H1 (cell line): ENCODE results near the gene SLC38A8. TPM values are rescaled to one million over a fixed set of nuclear protein-coding genes. Genes with fewer than 3 reads are reported as not detected.

Experiments used
- CTCF ChIA-PET: fragments of 300-600 bp; sonication (Branson Sonifier 250); formaldehyde crosslinking; loops from one replicate; lab custom pipeline; 2021; ENCODE audit not compliant: partially characterized antibody; lab: Charles Lee
- POLR2A ChIA-PET: fragments of 300-600 bp; sonication (Branson Sonifier 250); formaldehyde crosslinking; loops from one replicate; lab custom pipeline; 2021; ENCODE audit warnings: inconsistent platforms; ENCODE audit not compliant: partially characterized antibody; lab: Charles Lee
- DNase-seq, 2 experiments: peaks; one replicate each; pipeline versions ENCODE4 v3.0.0 to v3.0.0-alpha.2; 2010 to 2022; ENCODE audit warnings: low spot score in 2 of 2, low read depth in 1 of 2, mixed read lengths in 1 of 2
- FAIRE-seq: peaks from 2 replicates; lab custom pipeline; 2011; peaks lifted over from hg19 to GRCh38; lab: Jason Lieb, UNC
- H2AFZ ChIP-seq: 2 replicates; pipeline ENCODE4 v1.8.1; 2012; ENCODE audit warnings: low read length, inconsistent platforms
- H2AK5ac ChIP-seq: 2 replicates; pipeline ENCODE4 v1.6.1; 2013; ENCODE audit warnings: low read depth, low read length
- H2BK120ac ChIP-seq: replicated peaks from 2 replicates; pipeline ENCODE3; 2013; ENCODE audit warnings: low read depth, low read length, inconsistent platforms
- H2BK12ac ChIP-seq: 2 replicates; pipeline ENCODE4 v1.6.1; 2013; ENCODE audit warnings: low read depth, low read length
- H2BK15ac ChIP-seq: 2 replicates; pipeline ENCODE4 v1.6.1; 2013; ENCODE audit warnings: low read length
- H2BK20ac ChIP-seq: 2 replicates; pipeline ENCODE4 v1.6.1; 2013; ENCODE audit warnings: low read length
- H2BK5ac ChIP-seq: 2 replicates; pipeline ENCODE4 v1.6.1; 2013; ENCODE audit warnings: low read depth, low read length
- H3K14ac ChIP-seq: 2 replicates; pipeline ENCODE4 v1.6.1; 2013; ENCODE audit warnings: inconsistent platforms; ENCODE audit not compliant: insufficient read length
- H3K18ac ChIP-seq: 2 replicates; pipeline ENCODE4 v1.6.1; 2013; ENCODE audit warnings: low read length; ENCODE audit errors: extremely low read depth
- H3K23ac ChIP-seq: 2 replicates; pipeline ENCODE4 v1.6.1; 2013; ENCODE audit warnings: inconsistent platforms; ENCODE audit not compliant: insufficient read length
- H3K23me2 ChIP-seq: 2 replicates; pipeline ENCODE4 v1.6.1; 2013; ENCODE audit warnings: low read depth, low read length
- H3K27ac ChIP-seq: 2 replicates; pipeline ENCODE4 v1.6.1; 2011; ENCODE audit warnings: low read depth, low read length, inconsistent platforms
- H3K27me3 ChIP-seq, 4 experiments: replicated peaks in 1 of 4; 1 replicate in 1 of 4; 2 replicates in 3 of 4; pipeline versions ENCODE4 v1.6.1 to v1.8.1; 2011 to 2013; ENCODE audit warnings: low read length in 3 of 4, mild to moderate bottlenecking in 3 of 4, inconsistent platforms in 2 of 4, mixed read lengths in 2 of 4, moderate library complexity in 1 of 4; ENCODE audit not compliant: control insufficient read depth in 3 of 4, insufficient read depth in 3 of 4; ENCODE audit errors: extremely low read depth in 1 of 4
- H3K36me3 ChIP-seq, 4 experiments: 2 replicates each; pipeline versions ENCODE4 v1.6.1 to v1.8.1; 2011 to 2013; ENCODE audit warnings: mild to moderate bottlenecking in 4 of 4, low read length in 3 of 4, moderate library complexity in 2 of 4, control low read depth in 1 of 4, inconsistent platforms in 1 of 4; ENCODE audit not compliant: insufficient read depth in 4 of 4, control insufficient read depth in 2 of 4
- H3K4ac ChIP-seq: replicated peaks from 2 replicates; pipeline ENCODE3; 2013; ENCODE audit warnings: low read length, low read depth, mixed read lengths, inconsistent platforms; ENCODE audit not compliant: insufficient read length
- H3K4me1 ChIP-seq, 4 experiments: replicated peaks in 1 of 4; 1 replicate in 1 of 4; 2 replicates in 3 of 4; pipeline versions ENCODE4 v1.6.1 to v1.8.1; 2011 to 2013; ENCODE audit warnings: low read length in 3 of 4, inconsistent platforms in 2 of 4, mixed read lengths in 1 of 4; ENCODE audit not compliant: insufficient read depth in 4 of 4, control insufficient read depth in 3 of 4
- H3K4me2 ChIP-seq, 2 experiments: 2 replicates each; pipeline versions ENCODE4 v1.6.1 to v1.8.1; 2011 to 2013; ENCODE audit warnings: low read depth in 2 of 2, low read length in 2 of 2, control low read depth in 1 of 2, inconsistent platforms in 1 of 2, mild to moderate bottlenecking in 1 of 2; ENCODE audit not compliant: insufficient read depth in 1 of 2
- H3K4me3 ChIP-seq, 4 experiments: fragments of 200-600, 300-600 bp in 1 of 4; sonication (generic), shearing (Covaris generic), sonication (Bioruptor Twin) in 1 of 4; 2 replicates each; pipeline versions ENCODE4 v1.5.1 to v1.8.1; 2011 to 2016; ENCODE audit warnings: low read length in 4 of 4, low read depth in 3 of 4, control low read depth in 2 of 4, inconsistent platforms in 2 of 4, mild to moderate bottlenecking in 2 of 4, mixed read lengths in 1 of 4, moderate library complexity in 1 of 4; ENCODE audit not compliant: insufficient read depth in 2 of 4; ENCODE audit errors: extremely low read depth in 1 of 4
- H3K56ac ChIP-seq: replicated peaks from 2 replicates; pipeline ENCODE3; 2013; ENCODE audit warnings: low read depth, mild to moderate bottlenecking, mixed read lengths, low read length, inconsistent platforms; ENCODE audit not compliant: insufficient read length
- H3K79me1 ChIP-seq: 2 replicates; pipeline ENCODE4 v1.6.1; 2013; ENCODE audit warnings: low read depth, low read length, control low read depth
- H3K79me2 ChIP-seq, 2 experiments: 2 replicates each; pipeline versions ENCODE4 v1.6.1 to v1.8.1; 2012 to 2013; ENCODE audit warnings: low read length in 2 of 2, mild to moderate bottlenecking in 2 of 2, inconsistent platforms in 1 of 2; ENCODE audit not compliant: insufficient read depth in 2 of 2, control insufficient read depth in 1 of 2
- H3K9ac ChIP-seq, 4 experiments: replicated peaks in 1 of 4; 1 replicate in 1 of 4; 2 replicates in 3 of 4; pipeline versions ENCODE4 v1.6.1 to v1.8.1; 2011 to 2013; ENCODE audit warnings: low read depth in 3 of 4, low read length in 3 of 4, control low read depth in 2 of 4, mild to moderate bottlenecking in 2 of 4, moderate library complexity in 2 of 4, inconsistent platforms in 1 of 4; ENCODE audit errors: extremely low read depth in 1 of 4
- H3K9me3 ChIP-seq, 2 experiments: 2 replicates each; pipeline versions ENCODE4 v1.6.1 to v1.8.1; 2012 to 2013; ENCODE audit warnings: mild to moderate bottlenecking in 2 of 2, moderate library complexity in 2 of 2, control low read depth in 1 of 2, inconsistent platforms in 1 of 2, low read depth in 1 of 2, low read length in 1 of 2, mixed read lengths in 1 of 2; ENCODE audit not compliant: insufficient read depth in 2 of 2
- H4K20me1 ChIP-seq, 2 experiments: replicated peaks in 1 of 2; 2 replicates each; pipeline versions ENCODE3 to v1.8.1; 2011 to 2013; ENCODE audit warnings: inconsistent platforms in 2 of 2, low read length in 2 of 2, mild to moderate bottlenecking in 1 of 2; ENCODE audit not compliant: insufficient read depth in 2 of 2, control insufficient read depth in 1 of 2
- H4K5ac ChIP-seq: 2 replicates; pipeline ENCODE4 v1.6.1; 2013; ENCODE audit warnings: low read length, low read depth, mixed read lengths, inconsistent platforms; ENCODE audit not compliant: insufficient read length
- H4K8ac ChIP-seq: 2 replicates; pipeline ENCODE4 v1.8.0; 2013; ENCODE audit warnings: mild to moderate bottlenecking, moderate library complexity, low read length, inconsistent platforms; ENCODE audit not compliant: insufficient read depth; ENCODE audit errors: extremely low read depth
- H4K91ac ChIP-seq: replicated peaks from 2 replicates; pipeline ENCODE3; 2013; ENCODE audit warnings: low read length, mixed read lengths, inconsistent platforms; ENCODE audit not compliant: insufficient read length
- CBX8 ChIP-seq: fragments of 300-800, 300-1000 bp; sonication (generic); IDR thresholded peaks from 2 replicates; pipeline ENCODE4 v1.7.1; 2016; ENCODE audit warnings: low read depth, low read length, borderline replicate concordance
- CREB1 ChIP-seq: IDR thresholded peaks from 2 replicates; pipeline ENCODE4 v1.6.1; 2012; ENCODE audit warnings: inconsistent platforms
- EGR1 ChIP-seq: IDR thresholded peaks from 2 replicates; pipeline ENCODE4 v1.6.1; 2011; ENCODE audit warnings: low read depth, low read length, borderline replicate concordance
- MAX ChIP-seq: IDR thresholded peaks from 2 replicates; pipeline ENCODE4 v1.6.1; 2012; ENCODE audit warnings: inconsistent platforms
- RFX5 ChIP-seq: IDR thresholded peaks from 2 replicates; pipeline ENCODE4 v1.6.1; 2011; ENCODE audit warnings: low read depth, low read length, improper control_type of control experiment, borderline replicate concordance
- WGBS, 2 experiments: shearing (Covaris generic) in 1 of 2; methylation state at CpG; one replicate each; pipeline versions ENCODE4 v1.1.6 to v1.1.7; 2013 to 2015; ENCODE audit warnings: low lambda C conversion rate in 2 of 2, mixed read lengths in 2 of 2, inconsistent platforms in 1 of 2, low coverage in 1 of 2, missing lambda C conversion rate in 1 of 2; ENCODE audit not compliant: insufficient replicate concordance in 2 of 2, insufficient coverage in 1 of 2, insufficient read length in 1 of 2; ENCODE audit errors: extremely low coverage in 1 of 2, missing lambda C conversion rate in 1 of 2; 5-methylcytosine and 5-hydroxymethylcytosine counted together
- polyA plus RNA-seq, 7 experiments: library from polyadenylated mRNA; depleted of rRNA in 3 of 7; stranded (reverse) in 5 of 7; unstranded in 2 of 7; fragments of >200 nt in 5 of 7; fragments of 200-250 nt in 2 of 7; gene quantifications; 1 replicate in 5 of 7; 2 replicates in 1 of 7; 4 replicates in 1 of 7; pipeline versions ENCODE4 v1.2.1 to v1.2.3, GENCODE V29; 2011 to 2013; ENCODE audit warnings: missing spikeins in 2 of 7, mixed read lengths in 2 of 7
- total RNA-seq: library from RNA; stranded (reverse); fragmentation: NEBNext Ultra II Directional; extraction: Animal tissue kit (Norgen Biotek cat#: 25700); gene quantifications from 2 replicates; pipeline ENCODE4 v1.2.1, GENCODE V29; 2021

The SLC38A8 gene
- total and polyA plus RNA-seq, 2 of the 8 experiments (the other 6 are each of a cell fraction or from before 2014, with no cell fraction given): 0.08 TPM; not detected in 1

DNA sequence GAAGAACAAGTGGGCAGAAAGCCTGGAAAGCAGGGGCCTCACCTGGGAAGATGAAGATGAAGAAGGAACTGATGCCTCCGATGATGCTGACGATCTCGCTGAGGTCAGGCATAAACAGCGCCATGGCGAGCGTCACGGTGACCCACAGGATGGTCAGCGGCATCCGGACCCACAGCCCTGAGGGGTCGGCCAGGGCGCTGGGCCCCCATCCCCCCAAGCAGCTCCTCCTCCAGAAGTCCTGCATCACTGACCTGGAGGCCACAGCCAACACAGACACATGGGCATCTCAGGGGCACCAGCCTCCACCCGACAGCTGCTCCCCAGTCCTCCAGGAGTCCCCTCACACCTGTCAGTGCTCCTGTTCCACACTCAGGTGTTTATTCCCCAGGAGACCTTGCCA, 26.1 kb downstream of the SLC38A8 start:
- H4K20me1 ChIP-seq: no peaks in the 10 kb centered on the region
- WGBS, 2 experiments: 96% methylated on average over 10 of the region's 12 CpGs; no CpG with 5 or more reads in 1 of the 2 experiments
- CTCF ChIA-PET: interaction anchor here (2.8 kb wide), 1 partner anchor 27 kb away, joined by 7 read pairs; no protein-coding TSS in a partner anchor
- H3K18ac ChIP-seq: no peak overlapping the region
- H3K23me2 ChIP-seq: no peaks in the 10 kb centered on the region
- no peak overlapping the region for H2BK15ac ChIP-seq
- H3K27ac ChIP-seq: no peak overlapping the region
- H3K14ac ChIP-seq: no peak overlapping the region
- H4K8ac ChIP-seq: no peak overlapping the region
- no peak overlapping the region for H4K5ac ChIP-seq
- no peak overlapping the region for H2AK5ac ChIP-seq
- H3K36me3 ChIP-seq: no peaks in the 10 kb centered on the region
- H3K23ac ChIP-seq: no peak overlapping the region
- no peaks in the 10 kb centered on the region; a peak in 1 of 7 replicates for H3K4me1 ChIP-seq
- H2BK20ac ChIP-seq: no peak overlapping the region
- H2BK120ac ChIP-seq: no peak overlapping the region
- H3K27me3 ChIP-seq: no peaks in the 10 kb centered on the region
- no peak overlapping the region for H2BK5ac ChIP-seq
- H3K9ac ChIP-seq: no peak overlapping the region
- TF ChIP-seq EGR1 (no peak), CREB1 (no peak), CBX8 (no peak), MAX (no peak), RFX5 (no peak)
- no peak overlapping the region for H4K91ac ChIP-seq
- no peak overlapping the region for H3K56ac ChIP-seq
- H3K4ac ChIP-seq: no peak overlapping the region
- H3K79me2 ChIP-seq: no peaks in the 10 kb centered on the region
- peaks cover 4 to 6% of the 10 kb centered on the region in 2 experiments; a peak in 3 of 4 replicates for H3K9me3 ChIP-seq
- H3K4me2 ChIP-seq: no peak overlapping the region
- no peak overlapping the region for H3K4me3 ChIP-seq
- DNase-seq: no peak
- H2AFZ ChIP-seq: no peak overlapping the region
- no peak overlapping the region for H2BK12ac ChIP-seq
- H3K79me1 ChIP-seq: no peaks in the 10 kb centered on the region
- no peak for FAIRE-seq
- POLR2A ChIA-PET: interaction anchor here (1.3 kb wide), 1 partner anchor 14 kb away, joined by 3 read pairs; no protein-coding TSS in a partner anchor
